ENCODE results near the gene PDX1. TPM values are rescaled to one million over a fixed set of nuclear protein-coding genes. Genes with fewer than 3 reads are reported as not detected.

Gene PDX1
- total RNA-seq, 1 experiment from 2014 or later = 3.4 TPM

DNA sequence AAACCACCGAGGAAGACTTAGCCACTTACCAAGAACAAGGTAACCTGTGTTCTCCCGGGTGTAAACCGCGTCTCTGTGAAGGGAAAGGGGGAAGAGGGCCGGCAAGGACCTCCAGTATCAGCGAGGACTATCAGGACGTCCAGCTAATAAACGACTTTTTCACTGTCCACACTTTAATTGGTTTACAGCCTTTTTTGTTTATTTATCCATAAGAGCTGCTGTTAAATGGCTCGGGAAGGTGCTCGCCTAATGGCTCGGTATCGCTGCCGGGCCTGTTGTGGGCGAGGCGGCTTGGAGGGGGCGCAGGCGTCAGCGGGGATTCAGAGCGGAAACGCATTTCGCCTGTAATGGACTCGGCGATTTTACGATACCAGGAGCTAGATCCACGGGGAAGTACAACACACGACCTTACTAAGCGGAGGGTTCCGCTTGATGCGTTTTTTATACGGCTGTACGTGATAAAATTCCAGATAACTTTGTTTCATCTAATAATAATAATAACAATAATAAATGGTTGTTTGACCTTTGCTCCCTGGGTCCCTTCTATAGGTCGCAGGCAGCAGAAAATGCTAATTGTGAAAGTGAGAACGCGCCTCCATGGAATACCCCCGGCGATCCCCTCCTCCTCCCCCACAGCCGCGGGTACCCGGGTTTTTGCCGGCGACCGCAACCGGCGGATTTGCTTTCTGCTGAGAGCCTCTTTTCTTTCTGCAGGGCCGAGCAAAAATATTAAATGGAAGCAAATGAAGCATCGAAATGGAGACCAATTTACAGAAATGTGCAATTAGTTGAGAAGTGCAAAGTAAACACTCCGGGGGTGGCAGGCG is 2.5 kb upstream of the PDX1 start:
- Histone ChIP-seq H3K9me3 (ENCODE audit: control insufficient read depth, insufficient read depth, low read depth, low read length) (no peaks in the 10 kb centered on the region), H3K36me3 (ENCODE audit: control insufficient read depth, insufficient read depth, low read length) (no peaks in the 10 kb centered on the region), H3K4me3 (ENCODE audit: low read depth in 2 of 2, low read length in 2 of 2) (peak overlapping the region; percentile 35 to 57), H3K27ac (ENCODE audit: low read length) (peak overlapping the region; percentile 86), H3K4me1 (ENCODE audit: control insufficient read depth, insufficient read depth, low read length) (peaks cover 3% of the 10 kb centered on the region; the same call in 1 of the 2 replicates), H3K27me3 (ENCODE audit: control insufficient read depth, insufficient read depth, low read length) (no peaks in the 10 kb centered on the region)
- no TSS peak for BruUV-seq (replicated peaks)
- TF ChIP-seq, protein P1, sequence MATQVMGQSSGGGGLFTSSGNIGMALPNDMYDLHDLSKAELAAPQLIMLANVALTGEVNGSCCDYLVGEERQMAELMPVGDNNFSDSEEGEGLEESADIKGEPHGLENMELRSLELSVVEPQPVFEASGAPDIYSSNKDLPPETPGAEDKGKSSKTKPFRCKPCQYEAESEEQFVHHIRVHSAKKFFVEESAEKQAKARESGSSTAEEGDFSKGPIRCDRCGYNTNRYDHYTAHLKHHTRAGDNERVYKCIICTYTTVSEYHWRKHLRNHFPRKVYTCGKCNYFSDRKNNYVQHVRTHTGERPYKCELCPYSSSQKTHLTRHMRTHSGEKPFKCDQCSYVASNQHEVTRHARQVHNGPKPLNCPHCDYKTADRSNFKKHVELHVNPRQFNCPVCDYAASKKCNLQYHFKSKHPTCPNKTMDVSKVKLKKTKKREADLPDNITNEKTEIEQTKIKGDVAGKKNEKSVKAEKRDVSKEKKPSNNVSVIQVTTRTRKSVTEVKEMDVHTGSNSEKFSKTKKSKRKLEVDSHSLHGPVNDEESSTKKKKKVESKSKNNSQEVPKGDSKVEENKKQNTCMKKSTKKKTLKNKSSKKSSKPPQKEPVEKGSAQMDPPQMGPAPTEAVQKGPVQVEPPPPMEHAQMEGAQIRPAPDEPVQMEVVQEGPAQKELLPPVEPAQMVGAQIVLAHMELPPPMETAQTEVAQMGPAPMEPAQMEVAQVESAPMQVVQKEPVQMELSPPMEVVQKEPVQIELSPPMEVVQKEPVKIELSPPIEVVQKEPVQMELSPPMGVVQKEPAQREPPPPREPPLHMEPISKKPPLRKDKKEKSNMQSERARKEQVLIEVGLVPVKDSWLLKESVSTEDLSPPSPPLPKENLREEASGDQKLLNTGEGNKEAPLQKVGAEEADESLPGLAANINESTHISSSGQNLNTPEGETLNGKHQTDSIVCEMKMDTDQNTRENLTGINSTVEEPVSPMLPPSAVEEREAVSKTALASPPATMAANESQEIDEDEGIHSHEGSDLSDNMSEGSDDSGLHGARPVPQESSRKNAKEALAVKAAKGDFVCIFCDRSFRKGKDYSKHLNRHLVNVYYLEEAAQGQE (IDR thresholded peaks at IDR 0.05; ENCODE audit: insufficient read depth in 1 of 2, low read depth in 2 of 2, low read length in 1 of 2) = no peak
- no peak for TF ChIP-seq TCF7L2 (IDR thresholded peaks at IDR 0.05; ENCODE audit: low read depth, low read length)
- no peak for TF ChIP-seq POLR2AphosphoS5 (IDR thresholded peaks at IDR 0.05; ENCODE audit: low read depth, low read length)
- TF ChIP-seq SIN3A (IDR thresholded peaks at IDR 0.05; ENCODE audit: borderline replicate concordance, insufficient read depth, low read depth, low read length) = no peak
- TF ChIP-seq, protein P2, sequence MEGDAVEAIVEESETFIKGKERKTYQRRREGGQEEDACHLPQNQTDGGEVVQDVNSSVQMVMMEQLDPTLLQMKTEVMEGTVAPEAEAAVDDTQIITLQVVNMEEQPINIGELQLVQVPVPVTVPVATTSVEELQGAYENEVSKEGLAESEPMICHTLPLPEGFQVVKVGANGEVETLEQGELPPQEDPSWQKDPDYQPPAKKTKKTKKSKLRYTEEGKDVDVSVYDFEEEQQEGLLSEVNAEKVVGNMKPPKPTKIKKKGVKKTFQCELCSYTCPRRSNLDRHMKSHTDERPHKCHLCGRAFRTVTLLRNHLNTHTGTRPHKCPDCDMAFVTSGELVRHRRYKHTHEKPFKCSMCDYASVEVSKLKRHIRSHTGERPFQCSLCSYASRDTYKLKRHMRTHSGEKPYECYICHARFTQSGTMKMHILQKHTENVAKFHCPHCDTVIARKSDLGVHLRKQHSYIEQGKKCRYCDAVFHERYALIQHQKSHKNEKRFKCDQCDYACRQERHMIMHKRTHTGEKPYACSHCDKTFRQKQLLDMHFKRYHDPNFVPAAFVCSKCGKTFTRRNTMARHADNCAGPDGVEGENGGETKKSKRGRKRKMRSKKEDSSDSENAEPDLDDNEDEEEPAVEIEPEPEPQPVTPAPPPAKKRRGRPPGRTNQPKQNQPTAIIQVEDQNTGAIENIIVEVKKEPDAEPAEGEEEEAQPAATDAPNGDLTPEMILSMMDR (IDR thresholded peaks at IDR 0.05) = no peak
- intact Hi-C loops (cut with micrococcal nuclease; ENCODE audit: unreplicated experiment) = no loop called here
- no peak for DNase-seq (ENCODE audit: low read depth, low spot score)
- no peak for ATAC-seq
- POLR2A ChIA-PET = no interaction called here
- CTCF ChIA-PET = interaction anchor here (0.6 kb wide), 2 partner anchors 37 to 100 kb away, joined by 3 to 5 read pairs; no protein-coding TSS in a partner anchor
- in situ Hi-C loops (cut with HindIII; ENCODE audit: low pct_unique_long_range_greater_than_20kb, low sequenced_read_pairs) = no loop called here

DNA sequence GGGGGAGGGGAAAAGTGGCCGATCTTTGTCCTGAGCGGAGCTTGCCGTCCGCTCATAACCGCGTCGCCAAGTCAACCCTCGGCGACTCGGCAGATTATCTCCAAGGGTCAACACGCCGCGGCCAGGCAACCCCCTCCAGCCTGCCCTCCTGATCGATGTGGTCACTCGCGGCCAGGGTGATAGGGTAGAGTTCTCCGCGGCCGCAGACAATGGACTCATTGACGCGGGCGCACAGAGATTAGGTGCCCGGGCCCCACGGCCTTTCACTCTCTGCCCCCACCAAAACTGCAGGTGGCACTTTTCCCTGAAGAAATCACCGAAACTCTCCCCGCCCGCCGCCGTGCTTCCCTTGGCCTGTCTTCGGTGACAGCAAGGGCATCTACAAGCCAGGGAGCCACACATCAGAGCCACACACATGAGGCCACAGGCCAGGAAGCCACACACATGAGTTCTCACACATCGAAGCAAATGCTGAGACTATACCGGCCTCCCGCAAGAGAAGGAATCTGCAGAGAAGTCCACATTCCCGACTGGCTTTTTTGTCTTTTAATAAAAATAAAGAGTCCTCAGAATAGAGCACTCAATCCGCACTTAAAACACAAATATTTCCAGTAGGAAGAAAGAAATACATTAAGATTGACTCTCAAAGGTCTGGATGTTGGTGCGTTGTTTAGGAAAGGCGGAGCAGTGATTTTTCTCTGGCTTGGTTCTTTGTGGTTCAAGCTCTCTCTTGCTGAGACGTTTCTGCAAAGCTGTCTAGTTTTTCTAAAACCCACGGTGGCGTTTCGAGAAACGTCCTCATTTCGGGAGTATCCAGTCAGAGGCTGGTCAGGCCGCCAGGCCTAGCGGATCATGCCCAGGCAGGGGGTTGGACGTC is 1.5 kb upstream of the PDX1 start:
- no peaks in the 10 kb centered on the region for H3K36me3 ChIP-seq (ENCODE audit: control insufficient read depth, insufficient read depth, low read length)
- in situ Hi-C loops (cut with HindIII; ENCODE audit: low pct_unique_long_range_greater_than_20kb, low sequenced_read_pairs) (no loop called here), intact Hi-C loops (cut with micrococcal nuclease; ENCODE audit: unreplicated experiment) (no loop called here)
- H3K27me3 ChIP-seq (ENCODE audit: control insufficient read depth, insufficient read depth, low read length) = no peaks in the 10 kb centered on the region
- TF ChIP-seq, protein P2 (IDR thresholded peaks at IDR 0.05) = no peak
- TF ChIP-seq, protein P1 (IDR thresholded peaks at IDR 0.05; ENCODE audit: insufficient read depth in 1 of 2, low read depth in 2 of 2, low read length in 1 of 2) = no peak
- TF ChIP-seq SIN3A (IDR thresholded peaks at IDR 0.05; ENCODE audit: borderline replicate concordance, insufficient read depth, low read depth, low read length) (no peak), TCF7L2 (IDR thresholded peaks at IDR 0.05; ENCODE audit: low read depth, low read length) (no peak)
- BruUV-seq (replicated peaks) = no TSS peak
- ChIA-PET CTCF (no interaction called here), POLR2A (no interaction called here)
- H3K4me1 ChIP-seq (ENCODE audit: control insufficient read depth, insufficient read depth, low read length) = peaks cover 3% of the 10 kb centered on the region; the same call in 1 of the 2 replicates
- ATAC-seq = no peak
- no peak for DNase-seq (ENCODE audit: low read depth, low spot score)
- H3K9me3 ChIP-seq (ENCODE audit: control insufficient read depth, insufficient read depth, low read depth, low read length) = no peaks in the 10 kb centered on the region
- H3K4me3 ChIP-seq (ENCODE audit: low read depth in 2 of 2, low read length in 2 of 2) = peak overlapping the region; percentile 35 to 57
- peak overlapping the region; percentile 86 for H3K27ac ChIP-seq (ENCODE audit: low read length)
